ENCODE measurements around the gene PPP2R5C. TPM values are rescaled to one million over a fixed set of nuclear protein-coding genes. Genes with fewer than 3 reads are reported as not detected.

PPP2R5C gene
- total and polyA plus RNA-seq, 9 of the 15 experiments (the other 6 are each of a cell fraction or from before 2014, with no cell fraction given) = 284 to 617 (median 395) TPM

DNA sequence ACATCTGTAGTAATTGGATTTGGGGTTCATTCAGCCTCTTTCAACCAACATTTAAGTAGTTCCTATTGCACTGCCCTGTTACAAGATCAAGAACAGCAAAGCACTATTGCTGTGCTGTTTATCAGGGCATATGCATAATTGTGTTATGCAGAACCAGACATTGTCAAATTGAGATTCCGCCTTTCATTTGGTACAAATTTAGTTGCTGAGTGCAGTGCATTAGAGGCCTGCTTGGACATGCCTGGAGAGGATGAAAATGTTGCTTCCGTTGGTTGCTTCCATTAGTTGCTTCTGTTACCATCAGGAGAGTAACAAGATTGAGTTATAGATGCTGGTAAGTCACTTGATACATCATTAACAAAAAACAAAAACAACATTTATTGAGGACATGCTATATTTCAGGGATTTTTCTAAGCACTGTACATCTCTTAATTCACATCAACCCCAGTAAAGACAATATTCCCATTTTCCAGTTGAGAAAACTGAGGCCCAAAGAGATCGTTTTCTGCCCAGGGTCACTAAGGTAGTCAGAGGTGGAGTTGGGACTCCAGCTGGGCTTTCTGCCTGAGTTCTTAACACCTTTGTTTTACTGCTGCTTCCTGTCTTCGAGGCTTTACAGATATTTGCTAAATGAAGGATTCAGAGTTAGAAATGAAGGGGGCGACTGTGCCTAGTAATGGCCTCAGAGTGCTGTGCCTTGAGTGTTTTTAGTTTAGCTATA is 79.3 kb downstream of the PPP2R5C start (continued):
- TF ChIP-seq ZC3H11A (IDR thresholded peaks at IDR 0.05; ENCODE audit: low read depth, low read length) (no peak), RBM25 (IDR thresholded peaks at IDR 0.05; ENCODE audit: low read depth, low read length, severe bottlenecking) (peak; percentile 91)

GRCh38 chr14:101843038-101843437 is 81.5 kb downstream of the PPP2R5C start:
- Histone ChIP-seq H3K27ac (ENCODE audit: extremely low read depth, low read depth, low read length) (no peak overlapping the region), H3K4me2 (ENCODE audit: insufficient read depth, low read length) (no peak overlapping the region), H3K9me3 (replicated peaks; ENCODE audit: control insufficient read depth, insufficient read depth, low read depth, low read length) (no peaks in the 10 kb centered on the region), H3K4me1 (replicated peaks in 1 of 2; ENCODE audit: control insufficient read depth in 2 of 2, insufficient read depth in 2 of 2, low read length in 2 of 2) (peaks cover 0 to 11% of the 10 kb centered on the region in 2 experiments; a peak in 2 of 5 replicates), H3K4me3 (no peak overlapping the region), H4K20me1 (replicated peaks; ENCODE audit: control insufficient read depth, insufficient read depth, low read length) (peaks cover 22% of the 10 kb centered on the region; the same call in 1 of the 2 replicates), H2AFZ (ENCODE audit: low read depth, low read length) (no peak overlapping the region), H3K9ac (ENCODE audit: insufficient read depth in 1 of 2, low read depth in 2 of 2, low read length in 2 of 2) (no peak overlapping the region), H3K79me2 (ENCODE audit: control insufficient read depth, insufficient read depth, low read length) (peaks cover 70% of the 10 kb centered on the region), H3K27me3 (ENCODE audit: control insufficient read depth in 2 of 2, insufficient read depth in 2 of 2, low read length in 2 of 2) (no peaks in the 10 kb centered on the region), H3K9me1 (ENCODE audit: control insufficient read depth, insufficient read depth, low read length) (peaks cover 3% of the 10 kb centered on the region), H3K36me3 (ENCODE audit: control insufficient read depth, insufficient read depth, low read length) (peaks cover 58% of the 10 kb centered on the region)
- no peak for DNase-seq (ENCODE audit: extremely low read depth in 1 of 4, low spot score in 3 of 4)
- ChIA-PET POLR2A (no interaction called here), CTCF (ENCODE audit: low intra/inter-chr PET ratio) (no interaction called here)
- TF ChIP-seq HINFP (tag; conservative IDR thresholded peaks at IDR 0.05; ENCODE audit: low read depth) (no peak), NONO (IDR thresholded peaks at IDR 0.05; ENCODE audit: low read depth in 2 of 2, low read length in 1 of 2) (no peak)
- no peak for ATAC-seq
- BruUV-seq (replicated peaks) = no TSS peak
- intact Hi-C loops (cut with micrococcal nuclease) (no loop called here), in situ Hi-C loops (cut with MboI) (no loop called here)
- peak; percentile 29 for FAIRE-seq
- 94% methylated on average over 2 of the region's 3 CpGs for WGBS (ENCODE audit: insufficient coverage, low coverage, missing lambda C conversion rate)
